Measurements from ENCODE around the gene CCL8. TPM values are rescaled to one million over a fixed set of nuclear protein-coding genes. Genes with fewer than 3 reads are reported as not detected.

CCL8 gene
- 0.13 and 0.16 TPM in 2 replicates for total RNA-seq

GRCh38 chr17:34319039-34319483 lies at the start of gene CCL8:
CCL8 (plus strand) TSS chr17:34319435; CDS start chr17:34319502, 67 bp downstream.

GRCh38 chr17:34269969-34270368 lies 49.3 kb upstream of the CCL8 start, which contains the start of gene CCL7:
CCL7 (plus strand) TSS chr17:34270221; CDS start chr17:34270291, 70 bp downstream.

GRCh38 chr17:34285286-34285792 lies 33.9 kb upstream of the CCL8 start, which contains the start of gene CCL11:
CCL11 (plus strand) TSS chr17:34285742; CDS start chr17:34285809, 67 bp downstream.

GRCh38 chr17:34356194-34356593 lies 37.0 kb downstream of the CCL8 start, which contains the start of gene CCL13:
CCL13 (plus strand) TSS chr17:34356480; CDS start chr17:34356527, 47 bp downstream.

DNA sequence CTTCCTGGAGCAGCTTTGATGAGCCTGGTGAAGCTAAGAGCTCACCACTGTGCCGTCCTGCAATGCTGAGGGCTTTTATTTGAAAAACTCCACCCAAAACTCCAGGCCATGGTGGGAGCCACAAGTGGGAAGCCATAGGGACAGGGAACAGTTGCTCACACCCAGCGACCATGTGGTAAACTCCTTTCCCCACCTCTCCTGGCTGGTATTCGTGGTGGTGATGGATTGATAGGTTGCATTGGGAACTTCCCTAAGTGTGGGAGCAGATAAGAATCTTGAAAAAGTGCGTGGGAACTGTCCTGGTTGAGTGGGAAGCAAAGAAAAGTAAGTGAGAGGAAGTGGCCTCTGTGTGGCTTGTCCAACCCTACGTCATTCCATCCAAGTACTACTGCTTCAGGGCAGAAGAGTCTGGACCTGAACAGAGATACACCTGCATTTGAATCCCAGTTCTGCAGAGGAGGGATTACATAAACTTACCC lies 44.0 kb downstream of the CCL8 start, which contains the start of gene CCL1:
Gene CCL1, minus strand, starts transcription at position 51 of the 479 bp plus-strand sequence. CDS start 72 bp downstream, outside the sequence.

Other genes with a start within 250 kb of the CCL8 start
- gene CCL2, start 64.2 kb upstream of the CCL8 start, total RNA-seq = 153 and 310 TPM in 2 replicates
- gene CCL7, start 49.2 kb upstream of the CCL8 start, total RNA-seq = 0.38 TPM in 1 of 2 replicates, not detected in the other
- not detected in 2 replicates for gene CCL11, start 33.7 kb upstream of the CCL8 start, total RNA-seq
- not detected in 2 replicates for gene CCL13, start 37.0 kb downstream of the CCL8 start, total RNA-seq
- gene CCL1, start 43.8 kb downstream of the CCL8 start, total RNA-seq = not detected in 2 replicates

All from bladder microvascular endothelial cell (primary cell).